Prostate gland (tissue), 2 donors: Measurements from ENCODE around the gene SMG6.

ENCODE experiments used
- CTCF ChIP-seq, 4 experiments: fragments of 200-600 bp in 2 of 4; fragments of 450-650 bp in 2 of 4; sonication (generic) in 2 of 4; IDR thresholded peaks; 1 replicate in 3 of 4; 2 replicates in 1 of 4; pipeline ENCODE4 v1.5.1; 2016 to 2019; ENCODE audit warnings: antibody characterized with exemption in 4 of 4, mild to moderate bottlenecking in 2 of 4, moderate library complexity in 2 of 4
- POLR2A ChIP-seq: fragments of 450-650 bp; IDR thresholded peaks from one replicate; pipeline ENCODE4 v1.6.1; 2016; ENCODE audit warnings: antibody characterized with exemption, mild to moderate bottlenecking
- POLR2AphosphoS5 ChIP-seq: sonication (generic); formaldehyde crosslinking; IDR thresholded peaks from one replicate; pipeline ENCODE4 v1.6.1; 2017; ENCODE audit warnings: antibody characterized with exemption

GRCh38 chr17:2187758-2188157, 115.8 kb downstream of the SMG6 start:
- no peak for TF ChIP-seq CTCF (IDR thresholded peaks at IDR 0.05)
- TF ChIP-seq POLR2A: no peak
- no peak for TF ChIP-seq POLR2AphosphoS5
